Smooth muscle cell (in vitro differentiated cells): ENCODE measurements around the gene FYN. TPM values are rescaled to one million over a fixed set of nuclear protein-coding genes. Genes with fewer than 3 reads are reported as not detected.

Experiments
- DNase-seq: peaks from one replicate; lab custom pipeline; 2025; ENCODE audit not compliant: unreplicated experiment; lab: John Stamatoyannopoulos, UW
- H2AFZ ChIP-seq: fragments of 200-600 bp; sonication (generic); 2 replicates; pipeline ENCODE4 v1.6.0; 2016; ENCODE audit warnings: antibody characterized with exemption, low read depth, mild to moderate bottlenecking
- H3F3A ChIP-seq: fragments of 200-600 bp; sonication (generic); 2 replicates; pipeline ENCODE4 v1.6.0; 2017; ENCODE audit warnings: antibody characterized with exemption, low read depth
- H3K27ac ChIP-seq: fragments of 200-600 bp; sonication (generic); 2 replicates; pipeline ENCODE4 v1.5.1; 2016; ENCODE audit warnings: low read depth, mild to moderate bottlenecking
- H3K27me3 ChIP-seq: fragments of 200-600 bp; sonication (generic); 2 replicates; pipeline ENCODE4 v1.6.1; 2016; ENCODE audit warnings: low read depth, mild to moderate bottlenecking
- H3K36me3 ChIP-seq: fragments of 200-600 bp; sonication (generic); 2 replicates; pipeline ENCODE4 v1.5.1; 2016; ENCODE audit warnings: low read depth
- H3K4me1 ChIP-seq: fragments of 200-600 bp; sonication (generic); 2 replicates; pipeline ENCODE4 v1.5.1; 2016; ENCODE audit warnings: low read depth
- H3K4me2 ChIP-seq: fragments of 200-600 bp; sonication (generic); 2 replicates; pipeline ENCODE4 v1.6.0; 2016; ENCODE audit warnings: mild to moderate bottlenecking
- H3K4me3 ChIP-seq: fragments of 200-600 bp; sonication (generic); 2 replicates; pipeline ENCODE4 v1.5.1; 2016; ENCODE audit warnings: mild to moderate bottlenecking
- H3K79me2 ChIP-seq: fragments of 200-600 bp; sonication (generic); 2 replicates; pipeline ENCODE4 v1.6.0; 2016; ENCODE audit warnings: low read depth, mild to moderate bottlenecking
- H3K9ac ChIP-seq: fragments of 200-600 bp; sonication (generic); 2 replicates; pipeline ENCODE4 v1.6.0; 2016; ENCODE audit warnings: low read depth
- H3K9me3 ChIP-seq: fragments of 200-600 bp; sonication (generic); replicated peaks from 2 replicates; pipeline ENCODE4 v1.5.1; 2016; ENCODE audit warnings: low read depth
- H4K20me1 ChIP-seq: fragments of 200-600 bp; sonication (generic); 2 replicates; pipeline ENCODE4 v1.6.0; 2016; ENCODE audit warnings: low read depth
- whole genome bisulfite sequencing: methylation state at CpG from one replicate; pipeline ENCODE4 v1.1.7; 2016; ENCODE audit warnings: low lambda C conversion rate; 5-methylcytosine and 5-hydroxymethylcytosine counted together
- polyA plus RNA-seq: library from polyadenylated mRNA; unstranded; fragments of >200 nt; fragmentation: Nextera tagmentation; extraction: Ambion mirVana; gene quantifications from 2 replicates; pipeline ENCODE4 v1.2.1, GENCODE V29; 2016
- total RNA-seq: library from RNA; depleted of rRNA; stranded (reverse); fragments of >200 nt; gene quantifications from 2 replicates; pipeline ENCODE4 v1.2.3, GENCODE V29; 2014
- TF ChIP-seq, protein P1 (sequence below): fragments of 200-600 bp; sonication (generic); IDR thresholded peaks from 2 replicates; pipeline ENCODE4 v1.5.1; 2017; ENCODE audit warnings: borderline replicate concordance, mild to moderate bottlenecking, antibody characterized with exemption; ENCODE audit not compliant: insufficient read depth, poor library complexity, severe bottlenecking

The FYN gene
- total and polyA plus RNA-seq, 2 experiments from 2014 or later: 110 to 138 TPM

DNA sequence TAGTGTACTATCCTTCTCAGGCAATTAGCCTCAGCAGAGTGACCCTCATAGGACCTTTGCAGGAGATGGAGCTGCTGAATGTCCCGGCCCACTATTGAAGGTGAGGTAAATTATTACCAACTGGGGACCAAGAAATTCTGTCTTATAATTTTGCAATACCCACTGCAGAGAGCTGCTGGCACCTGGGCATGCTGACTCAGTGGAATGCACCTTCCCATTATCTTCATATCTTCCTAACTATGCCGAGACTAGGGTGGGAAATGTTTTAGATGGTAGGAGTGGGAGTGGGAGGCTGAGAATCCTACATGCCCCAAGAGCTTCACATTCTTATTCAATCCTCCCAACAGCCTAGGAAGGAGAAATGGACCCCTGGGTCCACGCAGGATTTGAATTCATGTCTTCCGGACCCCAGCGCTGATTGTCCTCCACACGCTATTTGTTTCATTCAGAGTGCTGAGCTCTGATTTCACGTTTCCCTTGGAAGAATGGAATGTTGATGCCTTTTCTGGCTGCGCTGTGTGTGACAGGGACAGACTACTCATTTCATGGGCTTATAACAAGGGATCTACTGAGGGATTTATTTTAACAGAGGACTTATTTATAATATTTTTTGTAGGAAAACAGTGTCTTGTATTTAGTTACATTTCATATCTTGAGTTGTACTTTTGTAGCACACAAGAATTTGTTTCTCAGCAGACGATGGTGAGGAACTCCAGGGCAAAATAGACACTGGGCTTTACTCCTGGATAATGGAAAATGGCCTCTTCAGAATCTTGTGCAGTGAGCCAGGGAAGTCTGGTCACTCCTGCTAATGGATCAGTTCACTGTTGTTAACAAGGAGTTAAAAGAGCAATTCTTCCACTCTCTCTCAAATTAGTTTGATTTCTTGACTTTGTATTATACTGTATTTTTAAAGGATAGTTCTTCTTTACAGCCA, 66.4 kb downstream of the FYN start:
- TF ChIP-seq, protein P1, sequence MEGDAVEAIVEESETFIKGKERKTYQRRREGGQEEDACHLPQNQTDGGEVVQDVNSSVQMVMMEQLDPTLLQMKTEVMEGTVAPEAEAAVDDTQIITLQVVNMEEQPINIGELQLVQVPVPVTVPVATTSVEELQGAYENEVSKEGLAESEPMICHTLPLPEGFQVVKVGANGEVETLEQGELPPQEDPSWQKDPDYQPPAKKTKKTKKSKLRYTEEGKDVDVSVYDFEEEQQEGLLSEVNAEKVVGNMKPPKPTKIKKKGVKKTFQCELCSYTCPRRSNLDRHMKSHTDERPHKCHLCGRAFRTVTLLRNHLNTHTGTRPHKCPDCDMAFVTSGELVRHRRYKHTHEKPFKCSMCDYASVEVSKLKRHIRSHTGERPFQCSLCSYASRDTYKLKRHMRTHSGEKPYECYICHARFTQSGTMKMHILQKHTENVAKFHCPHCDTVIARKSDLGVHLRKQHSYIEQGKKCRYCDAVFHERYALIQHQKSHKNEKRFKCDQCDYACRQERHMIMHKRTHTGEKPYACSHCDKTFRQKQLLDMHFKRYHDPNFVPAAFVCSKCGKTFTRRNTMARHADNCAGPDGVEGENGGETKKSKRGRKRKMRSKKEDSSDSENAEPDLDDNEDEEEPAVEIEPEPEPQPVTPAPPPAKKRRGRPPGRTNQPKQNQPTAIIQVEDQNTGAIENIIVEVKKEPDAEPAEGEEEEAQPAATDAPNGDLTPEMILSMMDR: no peak
- Histone ChIP-seq H3K4me1 (peaks cover 24% of the 10 kb centered on the region), H3K36me3 (no peaks in the 10 kb centered on the region), H3K27me3 (no peaks in the 10 kb centered on the region), H3K9me3 (no peaks in the 10 kb centered on the region), H4K20me1 (peaks cover 17% of the 10 kb centered on the region), H3K79me2 (peaks cover 20% of the 10 kb centered on the region), H2AFZ (no peak overlapping the region), H3K27ac (peak overlapping the region; percentile 95), H3F3A (peaks cover 20% of the 10 kb centered on the region), H3K4me2 (peak overlapping the region; percentile 71), H3K4me3 (no peak overlapping the region), H3K9ac (peak overlapping the region; percentile 50)
- DNase-seq: no peak
- 79% methylated on average over 9 of the region's 9 CpGs for WGBS

DNA sequence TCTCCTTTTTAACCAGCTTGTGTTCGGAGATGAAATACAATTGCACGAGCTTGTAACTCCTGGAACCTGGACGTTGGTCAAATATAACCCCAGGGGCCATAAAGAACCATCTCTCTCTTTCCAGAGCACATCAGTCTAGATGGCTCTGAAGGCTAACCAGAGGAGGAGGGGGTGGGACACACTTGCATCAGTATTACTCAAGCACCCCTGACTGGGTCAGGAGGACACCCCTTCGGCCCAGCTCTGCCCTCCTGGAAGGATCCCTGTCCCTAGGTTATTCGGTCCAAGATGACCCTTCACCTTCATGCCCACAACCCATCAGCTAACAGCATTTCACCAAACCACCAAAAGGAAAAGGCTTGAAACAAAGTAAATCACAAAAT, 67.1 kb downstream of the FYN start:
- H3K79me2 ChIP-seq: peaks cover 26% of the 10 kb centered on the region
- H4K20me1 ChIP-seq: peaks cover 17% of the 10 kb centered on the region
- no peaks in the 10 kb centered on the region for H3K9me3 ChIP-seq
- peak overlapping the region; percentile 95 for H3K27ac ChIP-seq
- H3K27me3 ChIP-seq: no peaks in the 10 kb centered on the region
- no peak overlapping the region for H2AFZ ChIP-seq
- DNase-seq: no peak
- H3K4me2 ChIP-seq: peak overlapping the region; percentile 71
- WGBS: 69% methylated on average over 5 of the region's 5 CpGs
- peaks cover 23% of the 10 kb centered on the region for H3F3A ChIP-seq
- peak overlapping the region; percentile 50 for H3K9ac ChIP-seq
- no peak overlapping the region for H3K4me3 ChIP-seq
- TF ChIP-seq, protein P1: no peak
- H3K36me3 ChIP-seq: no peaks in the 10 kb centered on the region
- peaks cover 24% of the 10 kb centered on the region for H3K4me1 ChIP-seq

DNA sequence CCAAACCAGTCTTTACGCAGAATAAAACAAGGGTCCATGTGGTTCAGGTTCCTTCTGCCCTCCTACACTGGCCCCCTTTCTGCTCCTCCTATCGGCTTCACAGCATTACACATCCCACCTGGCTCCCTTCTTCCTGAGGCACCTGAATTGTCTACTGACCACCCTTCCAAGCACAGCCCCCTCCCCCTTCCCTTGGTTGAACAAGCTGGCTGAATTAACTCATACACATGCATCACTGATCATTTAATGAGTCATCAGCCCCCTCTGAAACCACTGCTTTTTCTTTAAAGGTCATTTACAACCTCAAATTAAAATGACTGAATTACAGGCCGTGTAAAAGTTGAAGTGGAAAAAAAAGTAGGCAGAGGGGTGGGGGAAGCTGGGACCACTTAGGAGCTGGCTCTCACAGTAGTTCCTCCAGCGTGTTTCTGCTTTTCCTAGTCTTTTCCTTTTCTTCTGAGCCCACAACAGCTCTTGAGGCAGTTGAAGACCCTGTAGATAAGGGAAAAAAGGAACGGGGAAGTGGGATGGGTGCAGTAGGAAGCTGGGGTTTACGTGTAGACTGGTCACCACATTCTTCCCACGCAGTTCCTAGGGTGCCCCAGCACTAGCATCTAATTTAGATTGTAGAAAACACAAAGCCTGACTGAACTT, 67.6 kb downstream of the FYN start:
- TF ChIP-seq, protein P1: no peak
- 46% methylated on average over 7 of the region's 7 CpGs for WGBS
- Histone ChIP-seq H3K4me2 (peak overlapping the region; percentile 71), H3K4me1 (peaks cover 28% of the 10 kb centered on the region), H3K9me3 (no peaks in the 10 kb centered on the region), H3K27ac (peak overlapping the region; percentile 95), H3K27me3 (no peaks in the 10 kb centered on the region), H3K36me3 (no peaks in the 10 kb centered on the region), H3K9ac (peak overlapping the region; percentile 66), H4K20me1 (peaks cover 17% of the 10 kb centered on the region), H2AFZ (no peak overlapping the region), H3K4me3 (no peak overlapping the region), H3F3A (peaks cover 23% of the 10 kb centered on the region), H3K79me2 (peaks cover 30% of the 10 kb centered on the region)
- DNase-seq: no peak
